Activated CD8-positive, alpha-beta memory T cell treated with anti-CD3 and anti-CD28 coated beads, Interleukin-2, amount 50 U/mL, for 48 hours (primary cell): ENCODE measurements around the gene DSG1.

Source experiments
- DNase-seq: peaks from one replicate; pipeline ENCODE4 v3.0.0-alpha.2; 2020

DSG1 gene

DNA sequence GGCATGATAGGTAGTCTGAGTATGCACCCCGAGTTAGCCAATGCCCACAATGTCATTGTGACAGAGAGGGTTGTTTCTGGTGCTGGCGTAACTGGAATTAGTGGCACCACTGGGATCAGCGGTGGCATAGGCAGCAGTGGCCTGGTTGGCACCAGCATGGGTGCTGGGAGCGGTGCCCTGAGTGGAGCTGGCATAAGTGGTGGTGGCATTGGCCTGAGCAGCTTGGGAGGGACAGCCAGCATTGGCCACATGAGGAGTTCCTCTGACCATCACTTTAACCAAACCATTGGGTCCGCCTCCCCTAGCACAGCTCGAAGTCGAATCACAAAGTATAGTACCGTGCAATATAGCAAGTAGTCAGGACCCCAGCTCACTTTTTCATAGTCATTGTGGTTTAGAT lies 37.0 kb downstream of the DSG1 start:
- DNase-seq: no peak

DNA sequence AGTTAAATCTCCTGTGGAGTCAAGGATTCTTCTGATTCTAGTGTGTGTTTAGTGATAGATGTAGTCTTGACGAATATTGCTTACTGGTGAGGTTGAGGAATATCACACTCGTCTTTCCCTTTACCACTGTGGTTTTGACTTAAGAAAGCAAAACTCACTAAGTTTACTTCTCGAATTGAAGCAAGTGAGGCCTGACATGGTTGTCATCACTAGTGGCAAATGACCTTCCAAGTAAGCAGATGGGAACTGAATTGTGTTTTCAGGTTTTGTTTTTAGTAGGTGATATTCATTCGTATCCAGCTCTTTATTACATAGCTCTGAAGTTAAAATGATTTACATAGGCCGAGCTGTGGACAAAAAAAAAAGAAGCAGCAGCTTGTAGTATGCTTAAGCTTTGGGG lies 38.1 kb downstream of the DSG1 start:
- DNase-seq: no peak

DNA sequence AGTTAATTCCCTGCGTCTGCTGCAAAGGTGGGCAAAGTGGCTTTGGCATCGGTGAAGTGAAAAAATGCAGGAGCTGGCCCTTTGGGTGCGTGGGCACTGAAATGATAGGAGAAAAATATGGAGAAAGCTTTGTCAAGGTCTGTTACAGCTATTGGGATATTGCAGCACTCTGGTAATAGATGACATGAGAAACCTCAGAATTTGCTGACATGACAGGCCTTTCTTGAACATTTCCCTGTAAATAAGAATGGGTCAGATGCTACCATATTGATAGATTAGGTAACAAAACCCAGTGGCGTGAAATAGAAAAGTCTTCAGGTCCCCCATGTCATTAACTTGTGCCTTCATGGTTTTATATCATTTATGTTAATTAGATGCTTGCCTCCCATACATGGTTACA lies 46.2 kb downstream of the DSG1 start:
- no peak for DNase-seq

DNA sequence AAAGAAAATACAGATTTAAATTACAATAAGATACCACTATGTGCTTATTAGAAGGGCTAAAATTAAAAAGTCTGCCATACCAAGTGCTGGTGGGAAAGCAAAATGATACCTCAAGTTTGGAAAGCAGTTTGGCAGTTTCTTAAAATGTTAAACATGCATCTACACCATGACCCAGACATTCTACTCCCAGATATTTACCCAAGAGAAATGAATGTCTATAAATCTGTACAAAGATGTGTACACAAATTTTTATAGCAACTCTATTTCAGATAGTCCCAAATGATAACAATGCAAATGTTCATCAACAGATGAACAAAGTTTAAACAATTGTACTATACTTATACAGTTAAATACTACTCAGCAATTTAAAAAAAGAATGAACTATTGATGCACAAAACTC lies 51.5 kb downstream of the DSG1 start:
- no peak for DNase-seq

DNA sequence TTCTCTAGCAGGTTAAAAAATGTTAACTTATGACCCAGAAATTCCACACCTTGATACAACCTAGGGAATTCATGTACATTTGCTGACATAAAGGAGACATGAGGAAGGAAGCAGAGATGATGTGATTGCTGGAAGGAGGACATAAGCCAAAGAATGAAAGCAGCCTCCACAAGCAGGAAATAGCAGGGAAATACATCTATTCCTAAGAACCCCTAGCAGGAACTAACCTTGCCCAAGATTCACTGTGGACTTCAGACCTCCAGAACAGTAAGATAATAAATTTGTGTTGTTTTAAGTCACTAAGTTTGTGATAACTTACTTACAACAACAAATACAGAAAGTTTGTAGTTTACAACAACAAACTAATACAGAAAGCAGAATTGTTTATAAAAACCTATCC lies 54.0 kb downstream of the DSG1 start:
- DNase-seq: no peak

DNA sequence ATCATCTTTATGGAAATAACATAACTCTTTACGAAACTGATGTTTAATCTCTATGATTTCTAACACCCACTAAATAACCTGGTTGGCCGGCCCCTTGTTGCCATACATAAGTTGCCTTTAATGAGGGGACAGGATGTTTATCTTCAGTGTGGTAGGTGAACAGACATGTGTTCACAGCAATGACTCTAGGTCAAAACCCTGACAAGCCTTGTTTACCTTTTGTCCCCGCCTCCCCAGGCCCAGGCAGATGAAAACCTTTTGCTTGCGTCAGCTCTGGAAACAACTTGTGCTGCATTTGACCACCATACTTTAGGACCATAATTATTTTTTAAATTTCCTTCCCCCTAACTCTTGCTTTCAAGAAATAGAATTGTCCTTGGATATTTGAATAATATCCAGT lies 55.7 kb downstream of the DSG1 start:
- DNase-seq: no peak

DNA sequence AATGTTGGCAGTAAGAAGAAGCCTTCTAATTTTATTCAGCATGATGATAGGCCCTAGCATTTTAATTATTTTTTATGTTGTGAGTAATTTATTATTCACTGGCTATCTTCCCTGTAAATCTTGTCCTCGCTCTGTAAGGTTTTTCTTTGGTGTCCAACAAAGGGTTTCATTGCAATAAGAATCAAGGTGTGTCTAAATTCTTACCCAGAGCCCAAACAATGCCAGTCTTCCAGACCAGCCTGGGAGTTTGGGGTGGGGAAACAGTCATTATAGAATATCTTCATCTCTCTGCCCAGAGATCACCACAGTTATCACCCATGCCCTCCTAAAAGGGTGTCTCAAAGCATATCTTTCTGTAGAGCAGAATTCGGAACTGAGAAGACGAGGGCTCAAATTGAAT lies 58.5 kb downstream of the DSG1 start, which contains the start of gene DSG4:
Gene DSG4, plus strand, starts transcription at position 301 of the 400 bp plus-strand sequence. CDS start 135 bp downstream, outside the sequence.
- no peak for DNase-seq

DNA sequence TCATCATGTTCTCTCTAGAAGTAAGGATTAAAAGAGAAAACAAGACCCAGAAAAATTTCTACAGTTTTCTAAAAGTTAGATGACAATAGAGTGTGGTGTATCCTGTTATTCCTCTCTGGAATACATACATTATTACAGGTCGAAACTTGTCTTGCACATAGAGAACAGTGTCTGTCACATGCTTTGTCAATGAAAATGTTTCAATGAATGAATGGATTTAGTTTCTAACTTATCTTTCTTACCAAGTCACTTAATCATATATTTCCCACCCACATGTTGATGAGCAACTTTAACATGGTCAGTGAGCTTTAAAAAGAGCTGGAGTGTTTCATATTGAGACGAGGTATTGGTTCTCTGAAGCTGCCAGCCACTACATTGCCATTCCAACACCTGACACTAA lies 63.0 kb downstream of the DSG1 start:
- DNase-seq: no peak

DNA sequence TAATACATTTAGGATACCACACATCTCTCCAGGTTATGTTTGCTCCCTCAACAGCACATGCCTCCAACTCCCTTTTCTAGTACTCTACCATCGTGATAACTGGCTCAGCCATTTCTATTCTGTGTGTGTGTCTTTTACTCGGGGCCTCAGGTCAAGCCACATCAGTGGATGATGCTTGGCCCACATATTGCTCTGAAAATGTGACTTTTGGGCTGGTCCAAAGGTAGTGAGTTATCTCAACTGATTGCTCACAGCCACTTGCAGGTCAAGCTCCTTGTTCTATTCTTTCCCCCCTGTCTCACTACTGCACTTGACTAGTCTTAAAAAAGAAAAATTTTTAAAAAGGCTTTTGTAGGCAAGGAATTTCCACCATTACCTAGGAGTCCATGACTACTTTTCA lies 64.1 kb downstream of the DSG1 start:
- DNase-seq: no peak

DNA sequence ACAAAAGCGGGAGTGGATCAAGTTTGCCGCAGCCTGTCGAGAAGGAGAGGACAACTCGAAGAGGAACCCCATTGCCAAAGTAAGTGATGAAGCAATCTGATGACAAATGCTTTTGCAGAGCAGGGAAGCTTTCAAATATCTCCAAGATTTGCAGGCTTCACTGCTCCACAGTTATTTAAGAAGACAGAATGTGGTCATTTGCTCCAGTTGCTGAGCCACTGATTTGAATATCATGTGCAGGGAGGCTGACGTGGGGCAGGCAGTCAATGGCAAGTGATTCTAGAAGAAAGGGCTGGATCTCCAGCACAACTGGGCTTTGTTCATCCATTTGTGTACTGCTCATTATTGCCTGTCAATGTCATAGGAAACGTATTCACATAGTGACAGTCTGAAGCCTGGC lies 68.8 kb downstream of the DSG1 start:
- DNase-seq: no peak

DNA sequence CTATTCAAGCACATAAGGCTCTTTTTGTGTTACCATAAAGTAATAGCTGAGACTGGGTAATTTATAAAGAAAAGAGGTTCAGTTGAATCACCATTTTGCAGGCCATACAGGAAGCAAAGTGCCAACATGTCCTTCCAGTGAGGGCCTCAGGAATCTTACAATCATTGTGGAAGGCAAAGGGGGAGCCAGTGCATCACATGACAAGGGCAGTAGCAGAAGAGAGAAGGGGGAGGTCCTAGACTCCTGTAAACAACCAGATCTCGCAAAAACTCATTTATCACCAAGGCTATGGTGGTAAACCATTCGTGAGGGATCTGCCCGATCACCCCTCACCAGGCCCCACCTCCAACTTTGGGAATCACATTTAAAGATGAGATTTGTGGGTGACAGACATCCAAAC lies 75.3 kb downstream of the DSG1 start:
- DNase-seq: no peak

DNA sequence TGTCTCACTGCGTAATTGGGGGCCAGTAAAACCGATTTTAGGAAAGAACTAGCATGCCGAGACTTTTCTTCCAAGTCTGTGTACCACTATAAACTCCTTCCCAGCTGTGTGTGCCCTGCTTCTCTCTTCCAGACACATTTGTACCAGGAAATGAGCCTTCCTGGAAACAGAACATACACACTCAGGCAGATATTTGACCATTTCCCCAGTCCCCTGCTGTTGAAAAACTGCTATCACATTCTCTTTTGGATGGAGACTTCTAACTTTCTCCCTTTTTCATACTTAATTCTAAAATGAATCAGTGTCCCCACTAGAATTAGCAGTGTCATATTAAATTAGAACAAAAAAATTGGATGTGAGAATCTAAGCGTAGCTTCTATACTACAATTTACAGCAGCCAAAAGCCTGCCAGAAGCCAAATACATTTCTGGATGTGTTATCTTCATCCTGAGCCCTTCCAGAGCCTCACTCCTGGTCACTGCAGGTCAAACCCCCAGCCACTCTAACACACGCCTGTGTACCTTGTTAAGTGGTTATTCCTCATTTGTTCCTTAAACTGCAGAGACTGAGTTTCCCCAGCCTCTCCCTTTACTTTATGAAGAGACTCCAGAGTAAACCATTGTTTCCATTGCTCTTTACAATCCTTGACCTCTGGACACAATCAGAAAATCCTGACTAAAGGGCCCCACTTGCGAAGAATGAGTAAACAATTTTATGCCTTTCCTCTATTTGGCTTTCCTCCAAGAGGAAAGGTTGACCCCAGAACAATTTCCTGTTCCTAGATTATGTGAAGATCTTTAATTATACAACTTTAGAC lies 79.0 kb downstream of the DSG1 start:
- DNase-seq: no peak

DNA sequence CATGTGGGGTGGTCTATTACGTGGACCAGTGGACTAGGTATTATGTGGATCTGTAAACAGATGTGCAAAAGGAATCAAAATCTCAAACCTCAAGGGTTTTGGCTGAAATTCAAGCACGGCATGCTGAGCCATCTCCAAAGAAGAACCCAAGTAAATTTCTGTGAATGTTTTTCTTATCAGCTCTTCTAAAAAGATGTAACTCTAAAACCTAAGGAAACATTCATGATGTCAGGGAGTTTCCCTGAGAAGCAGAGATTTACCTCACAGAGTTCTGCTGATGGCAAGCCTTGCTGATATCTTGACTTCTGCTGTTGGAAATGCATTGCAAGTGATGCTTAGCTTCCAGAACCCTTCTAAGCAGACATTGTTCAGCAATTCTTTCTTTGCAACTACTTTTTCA lies 80.2 kb downstream of the DSG1 start:
- DNase-seq: no peak

DNA sequence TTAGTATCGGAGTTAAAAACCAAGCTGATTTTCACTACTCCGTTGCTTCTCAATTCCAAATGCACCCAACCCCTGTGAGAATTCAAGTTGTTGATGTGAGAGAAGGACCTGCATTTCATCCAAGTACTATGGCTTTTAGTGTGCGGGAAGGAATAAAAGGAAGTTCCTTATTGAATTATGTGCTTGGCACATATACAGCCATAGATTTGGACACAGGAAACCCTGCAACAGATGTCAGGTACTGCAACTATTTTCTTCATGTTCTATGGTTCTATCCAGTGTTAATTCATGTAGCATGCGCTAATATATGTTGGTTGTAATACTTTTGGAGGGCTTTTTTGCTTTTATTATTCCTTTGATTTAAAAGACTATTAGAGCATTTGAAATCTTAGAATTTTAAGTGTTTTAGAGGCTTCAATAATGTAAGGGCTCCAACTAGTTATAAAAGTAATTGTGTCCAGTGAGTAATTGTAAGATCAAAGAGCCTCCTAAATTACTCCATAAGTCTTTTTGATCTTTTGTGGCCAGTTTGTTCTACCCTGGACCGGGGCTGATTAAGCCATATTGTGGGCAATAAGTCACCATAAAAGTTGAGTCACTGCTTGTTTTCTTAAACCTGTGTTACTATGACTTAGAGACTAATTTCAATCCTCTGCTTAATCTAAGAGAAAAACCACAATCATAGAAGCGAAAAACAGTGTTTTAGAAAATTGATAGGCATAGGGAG lies 81.5 kb downstream of the DSG1 start:
- no peak for DNase-seq

DNA sequence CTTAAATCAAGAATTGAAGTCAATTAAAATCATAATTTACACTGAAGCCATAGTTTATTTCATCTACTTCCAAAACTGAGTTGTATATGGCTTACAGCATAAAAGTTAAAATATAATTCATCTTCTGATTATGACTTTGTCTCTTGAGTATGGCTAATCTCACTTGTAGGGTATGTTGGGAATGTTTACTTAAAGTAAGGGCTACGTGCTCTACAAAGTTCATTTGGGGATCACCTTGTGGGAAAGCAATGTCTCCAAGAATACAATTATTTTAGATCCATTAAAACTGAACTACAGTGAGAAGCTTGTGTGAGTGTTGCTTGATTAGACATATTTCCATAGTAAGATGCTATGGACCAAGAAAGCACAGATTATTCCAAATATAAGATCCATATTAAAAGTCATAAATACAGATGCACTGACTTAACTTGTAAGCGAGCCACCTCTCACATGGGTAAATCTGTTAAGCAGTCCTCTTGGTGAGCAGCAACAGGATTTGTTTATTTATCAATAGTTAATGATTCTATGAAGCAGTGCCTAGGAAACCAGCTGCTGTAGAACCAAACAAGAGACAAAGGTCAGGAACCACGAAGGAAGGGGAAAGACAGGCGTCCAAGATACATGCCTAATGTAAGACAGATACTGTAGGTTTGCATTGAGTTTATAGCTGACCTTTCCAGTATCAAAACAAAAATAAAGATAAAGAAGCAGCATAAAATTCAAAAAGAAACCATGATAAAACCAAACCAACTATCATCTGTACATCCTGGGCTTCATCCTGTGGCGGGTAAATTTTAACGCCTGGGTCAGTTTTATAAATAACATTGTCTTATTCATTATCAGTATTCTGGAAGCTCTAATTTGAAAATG lies 83.4 kb downstream of the DSG1 start:
- no peak for DNase-seq

DNA sequence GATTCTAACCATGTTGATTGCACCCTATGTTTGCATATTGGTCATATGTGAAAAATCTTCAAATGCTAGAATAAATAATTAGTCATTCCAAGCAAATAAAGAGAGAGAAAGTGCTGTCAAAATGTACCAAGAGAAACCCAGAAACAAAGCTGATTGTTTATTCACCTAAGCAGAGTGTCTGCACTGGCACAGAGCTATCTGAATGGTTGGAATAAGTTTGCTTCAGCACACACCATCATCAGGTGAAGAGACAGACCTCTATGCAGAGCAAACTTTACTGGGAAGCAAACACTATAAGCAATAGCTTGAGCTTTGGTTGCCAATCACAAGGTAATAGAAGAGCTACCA lies 84.0 kb downstream of the DSG1 start:
- DNase-seq: no peak

DNA sequence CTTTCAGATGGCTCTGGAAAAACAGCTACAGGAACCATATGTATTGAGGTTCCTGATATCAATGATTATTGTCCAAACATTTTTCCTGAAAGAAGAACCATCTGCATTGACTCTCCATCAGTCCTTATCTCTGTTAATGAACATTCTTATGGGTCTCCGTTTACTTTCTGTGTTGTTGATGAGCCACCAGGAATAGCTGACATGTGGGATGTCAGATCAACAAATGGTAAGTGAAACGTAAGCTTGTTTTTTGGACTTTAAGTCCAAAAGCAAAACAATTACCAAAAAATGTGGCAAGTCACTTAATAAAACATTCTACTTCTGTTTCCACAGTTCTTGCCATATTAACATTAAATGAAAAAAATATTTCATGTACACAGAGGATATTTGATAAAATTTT lies 85.4 kb downstream of the DSG1 start:
- DNase-seq: no peak
